Measurements from ENCODE around the gene MYO18B.

MYO18B gene

DNA sequence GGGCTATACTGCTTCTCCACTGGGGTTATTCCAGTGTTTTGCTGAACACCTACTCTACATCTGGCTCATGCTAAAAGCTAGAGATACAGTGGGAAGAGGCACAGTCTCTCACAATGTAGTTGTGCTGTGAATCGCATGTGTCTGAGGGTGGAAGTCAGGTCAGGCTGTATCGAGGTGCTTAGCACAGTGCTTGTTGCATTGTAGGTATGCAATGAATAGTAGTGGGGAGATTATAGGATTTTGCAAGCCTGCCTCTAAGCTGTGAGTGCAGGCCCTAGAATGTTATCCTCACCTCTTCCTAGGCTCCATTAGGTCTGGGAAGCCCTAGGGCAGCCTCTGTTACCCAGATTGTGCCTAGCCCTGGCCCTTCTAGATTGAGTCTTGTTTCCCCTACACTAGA lies 37.4 kb downstream of the MYO18B start:
- no peak for DNase-seq (ENCODE audit: low read depth)

DNA sequence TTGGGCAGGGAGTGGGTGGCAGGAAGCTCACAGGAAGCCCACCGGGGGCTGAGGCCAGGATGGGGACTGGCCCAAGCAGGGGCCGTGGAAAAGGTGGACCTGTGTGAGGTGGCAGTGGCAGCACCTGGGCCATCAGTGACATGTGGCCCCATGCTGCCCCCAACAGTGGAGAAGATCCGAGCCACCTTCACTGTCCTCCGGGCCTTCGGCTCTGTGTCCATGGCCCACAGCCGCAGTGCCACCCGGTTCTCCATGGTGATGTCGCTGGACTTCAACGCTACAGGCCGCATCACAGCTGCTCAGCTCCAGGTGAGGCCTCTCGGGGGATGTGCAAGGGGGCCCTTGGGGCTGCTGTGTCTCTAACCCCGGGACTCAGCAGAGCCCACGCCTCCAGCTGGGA lies 37.9 kb downstream of the MYO18B start:
- no peak for DNase-seq (ENCODE audit: low read depth)

- no peak for DNase-seq (ENCODE audit: low read depth)
Observed at GRCh38 chr22:25780673-25781072, 38.7 kb downstream of the MYO18B start.

DNA sequence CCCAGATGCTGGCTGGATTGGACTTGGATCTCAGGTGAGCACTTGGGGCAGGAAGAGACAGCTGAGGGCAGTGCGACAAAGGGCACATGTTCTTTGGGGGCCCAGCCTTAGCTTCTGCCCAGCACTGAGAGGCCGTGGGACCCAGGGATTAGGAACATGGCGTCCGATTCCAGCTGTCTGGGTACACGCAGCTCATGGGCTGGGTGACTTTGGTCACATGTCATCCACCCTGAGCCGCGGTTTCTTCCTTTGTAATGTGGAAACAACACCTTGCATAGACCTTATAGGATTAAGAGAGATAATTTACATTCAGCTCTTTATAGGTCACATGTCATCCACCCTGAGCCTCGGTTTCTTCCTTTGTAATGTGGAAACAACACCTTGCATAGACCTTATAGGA lies 39.8 kb downstream of the MYO18B start:
- DNase-seq (ENCODE audit: low read depth), result no peak

GRCh38 chr22:25782831-25783230 lies 40.8 kb downstream of the MYO18B start:
- DNase-seq (ENCODE audit: low read depth), result no peak

GRCh38 chr22:25783856-25784255 lies 41.9 kb downstream of the MYO18B start:
- no peak for DNase-seq (ENCODE audit: low read depth)

GRCh38 chr22:25786165-25786564 lies 44.2 kb downstream of the MYO18B start:
- DNase-seq (ENCODE audit: low read depth), result no peak

- DNase-seq (ENCODE audit: low read depth), result no peak
Observed at GRCh38 chr22:25791556-25791955, 49.6 kb downstream of the MYO18B start.

DNA sequence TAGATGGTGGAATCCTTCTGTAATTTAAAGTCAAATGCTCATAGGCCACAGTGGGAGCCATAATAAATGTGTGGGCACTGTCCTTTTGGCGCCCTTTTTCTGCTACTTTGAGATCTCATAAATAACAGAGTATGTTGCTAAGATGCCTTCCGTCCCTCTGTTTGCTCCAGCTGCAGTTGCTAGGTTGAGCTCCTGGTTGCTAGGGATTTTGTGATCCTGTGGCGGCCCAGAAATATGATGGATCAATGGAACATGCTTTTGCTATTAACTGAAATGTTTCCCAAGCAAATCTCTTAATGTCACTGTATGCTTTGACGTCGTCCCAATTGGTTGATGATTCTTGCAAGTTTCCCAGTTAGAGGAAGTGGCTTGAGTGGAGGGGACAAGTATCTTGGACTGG lies 53.5 kb downstream of the MYO18B start:
- no peak for DNase-seq (ENCODE audit: low read depth)

- DNase-seq (ENCODE audit: low read depth), result no peak
Observed at GRCh38 chr22:25797498-25798290, 55.7 kb downstream of the MYO18B start.

DNA sequence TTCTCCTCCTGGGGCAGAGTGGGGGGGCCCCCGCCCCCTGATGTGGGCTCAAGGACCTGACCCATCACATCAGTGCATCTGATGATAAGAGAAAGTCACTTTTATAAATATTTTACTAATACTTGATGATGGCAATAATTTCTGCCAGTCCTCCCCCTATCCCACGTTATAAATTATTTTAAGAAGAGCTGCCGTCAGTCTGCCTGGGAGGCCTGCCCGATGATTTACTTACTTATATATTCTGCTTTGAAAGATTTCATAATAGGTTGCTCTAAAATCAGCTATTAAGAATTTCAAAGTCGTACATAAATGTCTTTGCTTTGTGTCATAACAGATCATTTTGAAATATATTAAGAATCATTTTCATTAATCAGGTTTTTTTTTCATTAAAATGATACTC lies 58.8 kb downstream of the MYO18B start:
- no peak for DNase-seq (ENCODE audit: low read depth)

- no peak for DNase-seq (ENCODE audit: low read depth)
Observed at GRCh38 chr22:25802018-25802417, 60.0 kb downstream of the MYO18B start.

DNA sequence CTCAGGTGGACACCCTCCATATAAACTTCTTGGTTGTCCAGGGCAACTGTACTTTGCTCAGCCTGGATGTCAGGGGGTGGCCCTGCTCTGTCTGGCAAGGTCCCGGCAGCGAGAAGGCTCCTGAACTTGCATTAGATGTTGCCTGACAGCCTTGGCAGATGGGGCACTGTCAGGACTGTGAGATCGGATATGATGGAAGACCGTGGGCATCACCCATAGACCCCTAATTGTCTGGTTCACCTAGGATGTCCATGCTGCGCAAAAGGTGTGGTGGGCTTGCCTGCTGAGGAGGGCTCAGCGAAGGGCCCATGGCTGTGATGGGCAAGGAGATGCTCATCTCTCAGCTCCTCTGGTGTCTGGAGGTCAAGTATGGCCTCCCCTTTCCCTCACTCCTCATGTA lies 62.7 kb downstream of the MYO18B start:
- no peak for DNase-seq (ENCODE audit: low read depth)

DNA sequence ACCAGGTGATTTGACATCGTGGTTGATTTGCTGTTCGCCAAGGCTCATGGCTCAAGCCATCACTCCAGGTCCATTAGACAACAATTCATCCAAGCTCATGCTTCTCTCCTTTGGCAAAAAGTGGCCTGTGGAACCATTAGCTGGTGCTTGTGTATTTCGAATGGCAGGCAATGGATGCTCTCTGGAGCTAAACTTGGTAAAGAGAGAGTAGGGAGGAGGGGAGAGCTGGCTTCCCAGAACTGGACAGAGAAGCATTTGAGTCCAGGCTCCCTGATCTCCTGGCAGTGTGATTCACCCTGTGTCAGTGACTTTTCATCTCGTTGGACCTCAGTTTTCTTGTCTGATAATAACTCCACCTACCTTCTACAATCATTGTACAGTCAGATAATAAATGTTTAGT lies 64.6 kb downstream of the MYO18B start:
- DNase-seq (ENCODE audit: low read depth), result no peak

DNA sequence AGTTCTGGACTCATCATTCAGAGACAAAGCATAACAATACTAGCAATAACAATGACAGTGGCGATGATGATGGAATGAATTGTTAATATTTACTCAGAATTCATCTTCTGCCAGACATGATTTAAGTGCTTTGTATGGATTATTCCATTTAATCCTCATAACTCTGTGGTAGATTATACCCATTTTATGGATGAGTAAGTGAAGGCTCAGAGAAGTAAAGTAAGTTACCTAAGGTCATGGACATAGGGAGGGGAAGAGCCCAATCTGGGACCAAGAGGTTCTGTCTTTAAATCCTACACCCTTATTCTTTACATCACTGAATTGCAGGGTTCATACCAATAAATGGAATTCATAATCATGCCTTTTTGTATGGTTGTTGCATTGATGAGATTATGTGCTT lies 72.7 kb downstream of the MYO18B start:
- DNase-seq (ENCODE audit: low read depth), result no peak

DNA sequence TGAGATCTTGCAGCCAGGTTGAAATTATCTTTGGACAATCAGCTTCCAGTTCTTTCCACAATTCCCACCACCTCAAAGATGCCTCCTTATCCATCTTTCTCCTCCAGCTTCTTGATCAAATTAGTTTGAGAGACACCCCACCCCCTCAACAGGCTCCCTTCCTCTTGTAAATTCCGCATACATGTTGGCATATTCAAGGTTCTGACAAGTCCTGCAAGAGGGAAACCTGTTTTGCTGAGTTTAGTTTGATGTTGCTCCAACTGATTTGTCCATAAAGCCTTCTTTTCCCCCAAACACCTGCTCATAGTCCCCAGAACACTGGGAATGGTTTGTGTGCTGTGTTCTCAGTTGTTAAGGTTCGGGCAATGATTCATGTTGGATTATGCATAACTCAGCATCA lies 73.6 kb downstream of the MYO18B start:
- no peak for DNase-seq (ENCODE audit: low read depth)

GRCh38 chr22:25816522-25817059 lies 74.6 kb downstream of the MYO18B start:
- DNase-seq (ENCODE audit: low read depth), result no peak

DNA sequence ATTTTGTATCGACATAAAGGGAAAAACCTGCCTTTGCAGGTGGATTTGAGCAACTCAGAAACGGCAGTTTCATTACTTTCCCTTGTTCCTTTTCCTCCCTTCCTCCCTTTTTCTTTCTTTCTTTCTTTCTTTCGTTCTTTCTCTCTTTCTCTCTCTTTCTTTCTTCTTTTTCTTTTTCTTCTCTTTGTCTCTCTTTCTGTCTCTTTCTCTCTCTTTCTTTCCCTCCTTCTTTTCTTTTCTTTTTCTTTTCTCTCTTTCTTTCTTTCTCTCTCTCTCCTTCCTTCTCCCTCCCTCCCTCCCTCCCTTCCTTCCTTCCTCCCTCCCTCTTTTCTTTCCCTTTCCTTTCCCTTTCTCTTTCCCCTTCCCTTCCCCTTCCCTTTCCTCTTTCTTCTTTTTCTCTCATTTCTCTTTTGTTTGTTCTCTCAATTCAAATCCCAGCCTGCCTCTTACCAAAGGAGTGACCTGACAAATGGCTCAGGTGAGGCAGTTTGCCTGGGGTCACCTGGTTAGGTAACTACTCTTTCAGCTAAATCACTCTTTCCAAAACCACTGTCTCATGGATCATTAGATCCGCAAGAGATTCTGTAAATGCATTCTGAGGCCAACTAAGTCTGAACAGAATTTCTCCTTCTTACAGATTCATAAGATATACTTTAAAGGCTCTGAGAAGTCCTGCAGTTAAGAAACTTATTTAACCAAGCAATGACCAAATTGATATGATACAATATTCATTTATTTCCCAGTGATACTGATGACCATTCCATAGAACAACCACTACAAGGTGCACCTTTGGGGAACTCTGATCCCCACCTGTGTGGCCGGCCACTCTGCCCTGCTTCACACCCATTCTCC lies 75.3 kb downstream of the MYO18B start:
- no peak for DNase-seq (ENCODE audit: low read depth)

DNA sequence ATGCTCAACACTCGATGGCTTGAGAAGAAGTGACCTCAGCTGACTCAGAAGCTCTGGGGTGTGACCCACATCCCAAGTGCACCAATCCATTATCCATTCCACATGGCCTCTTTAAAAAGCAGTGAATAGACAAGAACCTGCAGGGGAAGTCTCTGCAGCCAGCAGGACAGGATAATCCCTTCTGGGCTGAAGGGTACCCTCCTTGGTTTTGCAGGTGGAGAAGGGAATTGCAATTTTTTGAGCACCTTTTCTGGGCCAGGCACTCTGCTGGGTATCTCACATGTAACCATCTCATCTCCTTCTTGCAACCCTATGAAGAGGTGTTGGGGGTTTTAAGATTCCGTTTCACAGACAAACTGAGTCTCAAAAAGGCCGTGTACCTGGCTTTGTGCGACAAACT lies 76.6 kb downstream of the MYO18B start:
- DNase-seq (ENCODE audit: low read depth), result no peak

GRCh38 chr22:25822344-25822743 lies 80.4 kb downstream of the MYO18B start:
- DNase-seq (ENCODE audit: low read depth), result no peak

GRCh38 chr22:25823276-25823675 lies 81.3 kb downstream of the MYO18B start:
- no peak for DNase-seq (ENCODE audit: low read depth)

GRCh38 chr22:25824828-25825423 lies 82.9 kb downstream of the MYO18B start:
- no peak for DNase-seq (ENCODE audit: low read depth)

GRCh38 chr22:25827415-25827814 lies 85.4 kb downstream of the MYO18B start:
- no peak for DNase-seq (ENCODE audit: low read depth)
